Erythroblast (primary cell): ENCODE data around the gene AHNAK.

Experiments
- GATA1 ChIP-seq: IDR thresholded peaks from 2 replicates; pipeline ENCODE4 v1.6.1; 2011; ENCODE audit warnings: low read depth, mild to moderate bottlenecking, control low read depth, low read length, moderate library complexity
- POLR2A ChIP-seq: IDR thresholded peaks from 2 replicates; pipeline ENCODE4 v1.6.1; 2011; ENCODE audit warnings: mild to moderate bottlenecking, low read length

DNA sequence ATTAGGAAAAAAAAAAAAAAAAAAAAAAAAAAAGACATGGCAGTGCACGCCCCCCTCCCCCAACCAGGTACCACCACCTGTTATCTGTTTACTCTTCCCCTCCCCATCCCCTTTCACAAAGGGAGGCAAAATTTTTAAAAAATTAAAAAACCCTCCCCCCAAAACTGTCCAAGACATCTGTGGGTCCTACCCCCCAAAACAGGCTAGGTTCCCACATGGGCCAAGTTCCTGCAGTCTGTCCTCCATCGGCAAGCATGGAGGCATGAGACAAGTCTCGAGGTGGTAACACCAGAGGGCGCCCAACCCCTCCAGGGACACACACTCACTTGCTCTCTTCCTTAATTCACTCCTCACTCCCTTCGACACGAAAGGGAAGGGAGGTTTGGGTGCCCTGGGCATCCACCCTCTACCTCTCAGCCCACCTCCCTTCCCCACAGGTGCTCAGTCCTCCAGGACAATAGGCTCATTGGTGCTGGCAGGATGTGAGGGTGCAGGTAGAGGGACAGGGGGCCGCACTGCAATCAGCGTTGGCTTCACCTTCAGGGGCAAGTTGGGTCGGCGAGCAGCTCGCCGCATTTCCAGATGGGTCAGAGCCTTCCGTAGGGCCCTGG is 46.9 kb upstream of the AHNAK start:
- no peak for TF ChIP-seq POLR2A
- no peak for TF ChIP-seq GATA1
